ENCODE data around the gene ZBED1. TPM values are rescaled to one million over a fixed set of nuclear protein-coding genes. Genes with fewer than 3 reads are reported as not detected.

ZBED1 gene
- total RNA-seq: 10 to 100 TPM; 34.4 to 42.0 TPM

GRCh38 chrX:2500803-2501558, at the start of gene ZBED1, which contains the start of gene DHRSX:
Gene ZBED1 (minus strand): TSS chrX:2500976. CDS start chrX:2490719, 10,257 bp downstream.
Gene DHRSX (minus strand): TSS chrX:2500976. CDS start chrX:2500925, 51 bp downstream.
- Mint-ChIP-seq H3K9me3 (no peaks in the 10 kb centered on the region), H3K4me3 (peak within 1 kb of the TSS; percentile 83), H3K27ac (peak within 1 kb of the TSS; percentile 71 to 86), H3K36me3 (no peaks in the 10 kb centered on the region), H3K27me3 (no peaks in the 10 kb centered on the region), H3K4me1 (ENCODE audit: low read depth in 2 of 2) (peaks cover 14 to 15% of the 10 kb centered on the region in 2 donors)
- DNase-seq (ENCODE audit: low spot score) (peak; percentile 72), ATAC-seq (peak; percentile 86)

- H3K36me3 Mint-ChIP-seq: no peaks in the 10 kb centered on the region
- H3K9me3 Mint-ChIP-seq: peaks cover 7% of the 10 kb centered on the region
- ATAC-seq (no peak), DNase-seq (ENCODE audit: low spot score) (no peak)
- H3K4me1 Mint-ChIP-seq (ENCODE audit: low read depth in 2 of 2): no peaks in the 10 kb centered on the region
- H3K27me3 Mint-ChIP-seq: peaks cover 7 to 10% of the 10 kb centered on the region in 2 donors
- H3K4me3 Mint-ChIP-seq: no peak overlapping the region
- H3K27ac Mint-ChIP-seq: no peak overlapping the region
Observed at GRCh38 chrX:2549876-2550275, 49.1 kb upstream of the ZBED1 start.

- Mint-ChIP-seq H3K36me3 (no peaks in the 10 kb centered on the region), H3K4me1 (ENCODE audit: low read depth in 2 of 2) (no peaks in the 10 kb centered on the region), H3K4me3 (no peak overlapping the region), H3K27ac (no peak overlapping the region), H3K27me3 (peaks cover 6 to 9% of the 10 kb centered on the region in 2 donors), H3K9me3 (peaks cover 7% of the 10 kb centered on the region)
- ATAC-seq: no peak
- DNase-seq (ENCODE audit: low spot score): no peak
Observed at GRCh38 chrX:2548711-2549423, 48.1 kb upstream of the ZBED1 start.

- H3K4me3 Mint-ChIP-seq: no peak overlapping the region
- ATAC-seq (no peak), DNase-seq (ENCODE audit: low spot score) (no peak)
- no peaks in the 10 kb centered on the region for H3K36me3 Mint-ChIP-seq
- peaks cover 7% of the 10 kb centered on the region for H3K9me3 Mint-ChIP-seq
- H3K4me1 Mint-ChIP-seq (ENCODE audit: low read depth in 2 of 2): no peaks in the 10 kb centered on the region
- peaks cover 6 to 7% of the 10 kb centered on the region in 2 donors for H3K27me3 Mint-ChIP-seq
- H3K27ac Mint-ChIP-seq: no peak overlapping the region
Observed at GRCh38 chrX:2547736-2548135, 47.0 kb upstream of the ZBED1 start.

- H3K4me3 Mint-ChIP-seq: no peak overlapping the region
- DNase-seq (ENCODE audit: low spot score) (no peak), ATAC-seq (no peak)
- H3K36me3 Mint-ChIP-seq: no peaks in the 10 kb centered on the region
- no peaks in the 10 kb centered on the region for H3K4me1 Mint-ChIP-seq (ENCODE audit: low read depth in 2 of 2)
- no peak overlapping the region for H3K27ac Mint-ChIP-seq
- peaks cover 6 to 11% of the 10 kb centered on the region in 2 donors for H3K27me3 Mint-ChIP-seq
- peaks cover 7% of the 10 kb centered on the region for H3K9me3 Mint-ChIP-seq
Observed at GRCh38 chrX:2546496-2546895, 45.7 kb upstream of the ZBED1 start.

- peaks cover 7% of the 10 kb centered on the region for H3K9me3 Mint-ChIP-seq
- no peak overlapping the region for H3K27ac Mint-ChIP-seq
- no peaks in the 10 kb centered on the region for H3K4me1 Mint-ChIP-seq (ENCODE audit: low read depth in 2 of 2)
- H3K36me3 Mint-ChIP-seq: no peaks in the 10 kb centered on the region
- DNase-seq (ENCODE audit: low spot score) (no peak), ATAC-seq (no peak)
- H3K4me3 Mint-ChIP-seq: no peak overlapping the region
- peaks cover 1 to 5% of the 10 kb centered on the region in 2 donors for H3K27me3 Mint-ChIP-seq
Observed at GRCh38 chrX:2545144-2545543, 44.4 kb upstream of the ZBED1 start.

- no peak overlapping the region for H3K27ac Mint-ChIP-seq
- no peaks in the 10 kb centered on the region for H3K4me1 Mint-ChIP-seq (ENCODE audit: low read depth in 2 of 2)
- DNase-seq (ENCODE audit: low spot score) (no peak), ATAC-seq (no peak)
- H3K4me3 Mint-ChIP-seq: no peak overlapping the region
- peaks cover 3 to 7% of the 10 kb centered on the region in 2 donors for H3K27me3 Mint-ChIP-seq
- no peaks in the 10 kb centered on the region for H3K36me3 Mint-ChIP-seq
- peaks cover 7% of the 10 kb centered on the region for H3K9me3 Mint-ChIP-seq
Observed at GRCh38 chrX:2542826-2543521, 42.2 kb upstream of the ZBED1 start.

GRCh38 chrX:2541603-2542002, 40.8 kb upstream of the ZBED1 start:
- Mint-ChIP-seq H3K27me3 (peaks cover 10 to 13% of the 10 kb centered on the region in 2 donors), H3K27ac (no peak overlapping the region), H3K9me3 (peaks cover 7% of the 10 kb centered on the region), H3K4me3 (no peak overlapping the region), H3K36me3 (no peaks in the 10 kb centered on the region), H3K4me1 (ENCODE audit: low read depth in 2 of 2) (no peaks in the 10 kb centered on the region)
- DNase-seq (ENCODE audit: low spot score) (no peak), ATAC-seq (no peak)

GRCh38 chrX:2540426-2540947, 39.7 kb upstream of the ZBED1 start:
- H3K4me1 Mint-ChIP-seq (ENCODE audit: low read depth in 2 of 2): no peaks in the 10 kb centered on the region
- peaks cover 1% of the 10 kb centered on the region for H3K9me3 Mint-ChIP-seq
- DNase-seq (ENCODE audit: low spot score) (no peak), ATAC-seq (no peak)
- no peak overlapping the region for H3K4me3 Mint-ChIP-seq
- no peak overlapping the region for H3K27ac Mint-ChIP-seq
- no peaks in the 10 kb centered on the region for H3K36me3 Mint-ChIP-seq
- H3K27me3 Mint-ChIP-seq: peaks cover 10 to 13% of the 10 kb centered on the region in 2 donors

GRCh38 chrX:2539586-2539985, 38.8 kb upstream of the ZBED1 start:
- no peak for ATAC-seq
- H3K27ac Mint-ChIP-seq: no peak overlapping the region
- H3K9me3 Mint-ChIP-seq: no peaks in the 10 kb centered on the region
- DNase-seq (ENCODE audit: low spot score): no peak
- H3K4me3 Mint-ChIP-seq: no peak overlapping the region
- H3K27me3 Mint-ChIP-seq: peaks cover 11 to 16% of the 10 kb centered on the region in 2 donors
- H3K4me1 Mint-ChIP-seq (ENCODE audit: low read depth in 2 of 2): no peaks in the 10 kb centered on the region
- no peaks in the 10 kb centered on the region for H3K36me3 Mint-ChIP-seq

GRCh38 chrX:2538031-2538757, 37.4 kb upstream of the ZBED1 start:
- H3K36me3 Mint-ChIP-seq: no peaks in the 10 kb centered on the region
- H3K4me1 Mint-ChIP-seq (ENCODE audit: low read depth in 2 of 2): no peaks in the 10 kb centered on the region
- H3K4me3 Mint-ChIP-seq: no peak overlapping the region
- H3K9me3 Mint-ChIP-seq: no peaks in the 10 kb centered on the region
- peaks cover 18 to 20% of the 10 kb centered on the region in 2 donors for H3K27me3 Mint-ChIP-seq
- H3K27ac Mint-ChIP-seq: no peak overlapping the region
- DNase-seq (ENCODE audit: low spot score): no peak
- ATAC-seq: no peak

GRCh38 chrX:2536974-2537373, 36.2 kb upstream of the ZBED1 start:
- DNase-seq (ENCODE audit: low spot score) (no peak), ATAC-seq (no peak)
- H3K9me3 Mint-ChIP-seq: no peaks in the 10 kb centered on the region
- peaks cover 15 to 20% of the 10 kb centered on the region in 2 donors for H3K27me3 Mint-ChIP-seq
- H3K4me1 Mint-ChIP-seq (ENCODE audit: low read depth in 2 of 2): no peaks in the 10 kb centered on the region
- no peak overlapping the region for H3K27ac Mint-ChIP-seq
- no peak overlapping the region for H3K4me3 Mint-ChIP-seq
- no peaks in the 10 kb centered on the region for H3K36me3 Mint-ChIP-seq

GRCh38 chrX:2536141-2536540, 35.4 kb upstream of the ZBED1 start:
- no peak for ATAC-seq
- no peaks in the 10 kb centered on the region for H3K9me3 Mint-ChIP-seq
- no peak overlapping the region for H3K27ac Mint-ChIP-seq
- H3K4me1 Mint-ChIP-seq (ENCODE audit: low read depth in 2 of 2): no peaks in the 10 kb centered on the region
- no peak overlapping the region for H3K4me3 Mint-ChIP-seq
- DNase-seq (ENCODE audit: low spot score): no peak
- no peaks in the 10 kb centered on the region for H3K36me3 Mint-ChIP-seq
- peaks cover 15 to 20% of the 10 kb centered on the region in 2 donors for H3K27me3 Mint-ChIP-seq

All from natural killer cell treated with Interleukin-12 subunit alpha and Interleukin-12 subunit beta and Interleukin-15 and Interleukin-18, amount 100 ng/mL, for 72 hours (primary cell).